Uterus (tissue), 4 donors: Measurements from ENCODE around the gene INPP5F. TPM values are rescaled to one million over a fixed set of nuclear protein-coding genes. Genes with fewer than 3 reads are reported as not detected.

Experiments
- DNase-seq, 2 donors: peaks; one replicate each; pipeline ENCODE4 v3.0.0-alpha.2; 2019 to 2020
- H3K27ac ChIP-seq, 2 donors: fragments of 200-600 bp; sonication (generic); 1 replicate in 1 of 2; 2 replicates in 1 of 2; pipeline ENCODE4 v1.5.1; 2016 to 2018
- H3K27me3 ChIP-seq, 2 donors: fragments of 200-600 bp; sonication (generic); one replicate each; pipeline ENCODE4 v1.5.1; 2018 to 2019; ENCODE audit warnings: control low read depth in 1 of 2
- H3K36me3 ChIP-seq, 2 donors: fragments of 200-600 bp; sonication (generic); one replicate each; pipeline ENCODE4 v1.5.1; 2019; ENCODE audit warnings: control low read depth in 1 of 2
- H3K4me1 ChIP-seq, 2 donors: fragments of 200-600 bp; sonication (generic); one replicate each; pipeline ENCODE4 v1.5.1; 2018 to 2019; ENCODE audit warnings: control low read depth in 1 of 2
- H3K4me3 ChIP-seq, 2 donors: fragments of 200-600 bp; sonication (generic); 1 replicate in 1 of 2; 2 replicates in 1 of 2; pipeline ENCODE4 v1.5.1; 2018 to 2019; ENCODE audit warnings: mild to moderate bottlenecking in 1 of 2
- H3K9me3 ChIP-seq, 2 donors: fragments of 200-600 bp; sonication (generic); one replicate each; pipeline ENCODE4 v1.5.1; 2019; ENCODE audit warnings: control low read depth in 1 of 2
- POLR2A ChIP-seq, 2 donors: fragments of 450-650 bp; IDR thresholded peaks; one replicate each; pipeline ENCODE4 v1.6.1; 2016; ENCODE audit warnings: antibody characterized with exemption in 2 of 2, mild to moderate bottlenecking in 1 of 2, moderate library complexity in 1 of 2
- intact Hi-C: fragments of 100-400 bp; cut with DNase I; formaldehyde crosslinking; loops from one replicate; pipeline ENCODE4 v1.15.1; 2023; ENCODE audit warnings: low total_unique reads
- total RNA-seq, 4 donors: library from RNA; depleted of rRNA in 3 of 4; stranded (reverse); fragments of >200 nt in 3 of 4; gene quantifications; one replicate each; pipeline versions ENCODE4 v1.1.0 to v1.2.4, GENCODE V29; 2014 to 2023
- TF ChIP-seq, protein P1 (sequence below), 4 experiments: fragments of 200-600 bp in 2 of 4; fragments of 450-650 bp in 2 of 4; sonication (generic) in 2 of 4; IDR thresholded peaks; one replicate each; pipeline ENCODE4 v1.5.1; 2016 to 2019; ENCODE audit warnings: antibody characterized with exemption in 4 of 4, mild to moderate bottlenecking in 2 of 4, moderate library complexity in 1 of 4
- donor health status: DM: yes; HTN: yes; CAD: no.

INPP5F gene
- total RNA-seq, 4 donors from 2014 or later = 14.3 to 67.3 (median 27.8) TPM

DNA sequence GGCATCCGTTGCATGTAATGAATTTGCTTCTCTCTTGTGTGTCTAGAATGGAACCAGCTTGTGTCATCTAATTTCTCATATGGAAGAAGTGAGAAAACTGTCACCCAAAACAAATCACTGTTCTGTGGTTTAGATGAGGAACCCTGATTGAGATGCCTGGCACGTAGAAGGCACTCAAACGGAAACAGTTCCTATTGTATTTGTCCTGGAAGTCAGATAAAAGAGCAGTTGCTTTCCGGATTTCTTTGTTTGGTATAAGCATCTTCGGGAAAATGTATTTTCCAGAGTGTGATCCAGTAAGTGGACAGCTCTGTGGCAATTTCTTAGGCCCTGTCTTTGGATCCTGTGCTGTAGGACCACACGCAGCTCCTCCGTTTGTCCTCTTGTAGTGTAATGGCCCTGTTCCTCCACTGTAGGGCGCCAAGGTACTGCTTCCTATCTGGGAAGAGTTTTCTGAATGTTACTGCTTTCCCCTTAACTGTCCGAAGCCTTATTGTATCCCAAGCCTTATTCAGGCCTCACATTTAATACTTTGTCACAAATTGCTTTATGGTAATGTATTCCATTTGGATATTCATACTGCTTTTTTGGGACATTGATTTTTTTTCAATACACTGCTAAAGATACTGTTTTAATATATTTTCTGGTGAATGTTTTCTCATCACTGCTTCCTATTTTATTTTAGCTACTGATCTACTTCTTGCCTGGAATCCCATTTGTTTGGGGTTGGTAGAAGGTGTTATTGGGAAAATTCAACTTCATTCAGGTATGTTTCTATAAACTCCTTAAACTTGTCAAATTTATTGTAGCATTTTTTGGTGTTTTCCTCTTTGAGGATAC lies 24.8 kb downstream of the INPP5F start:
- H3K9me3 ChIP-seq = no peaks in the 10 kb centered on the region
- TF ChIP-seq, protein P1, sequence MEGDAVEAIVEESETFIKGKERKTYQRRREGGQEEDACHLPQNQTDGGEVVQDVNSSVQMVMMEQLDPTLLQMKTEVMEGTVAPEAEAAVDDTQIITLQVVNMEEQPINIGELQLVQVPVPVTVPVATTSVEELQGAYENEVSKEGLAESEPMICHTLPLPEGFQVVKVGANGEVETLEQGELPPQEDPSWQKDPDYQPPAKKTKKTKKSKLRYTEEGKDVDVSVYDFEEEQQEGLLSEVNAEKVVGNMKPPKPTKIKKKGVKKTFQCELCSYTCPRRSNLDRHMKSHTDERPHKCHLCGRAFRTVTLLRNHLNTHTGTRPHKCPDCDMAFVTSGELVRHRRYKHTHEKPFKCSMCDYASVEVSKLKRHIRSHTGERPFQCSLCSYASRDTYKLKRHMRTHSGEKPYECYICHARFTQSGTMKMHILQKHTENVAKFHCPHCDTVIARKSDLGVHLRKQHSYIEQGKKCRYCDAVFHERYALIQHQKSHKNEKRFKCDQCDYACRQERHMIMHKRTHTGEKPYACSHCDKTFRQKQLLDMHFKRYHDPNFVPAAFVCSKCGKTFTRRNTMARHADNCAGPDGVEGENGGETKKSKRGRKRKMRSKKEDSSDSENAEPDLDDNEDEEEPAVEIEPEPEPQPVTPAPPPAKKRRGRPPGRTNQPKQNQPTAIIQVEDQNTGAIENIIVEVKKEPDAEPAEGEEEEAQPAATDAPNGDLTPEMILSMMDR (IDR thresholded peaks at IDR 0.05) = peak; percentile 84 to 95 (median 91)
- TF ChIP-seq POLR2A (IDR thresholded peaks at IDR 0.05) = no peak
- H3K4me3 ChIP-seq = no peak overlapping the region
- peak overlapping the region in 1 of 2 donors; percentile 2 for H3K27ac ChIP-seq
- no peaks in the 10 kb centered on the region for H3K27me3 ChIP-seq
- H3K4me1 ChIP-seq = peaks cover 0 to 4% of the 10 kb centered on the region in 2 donors
- intact Hi-C loops = loop anchor here (5.0 kb wide), 1 partner anchor 63 kb away; no protein-coding TSS in a partner anchor
- H3K36me3 ChIP-seq = no peaks in the 10 kb centered on the region
- DNase-seq = peak; percentile 77 to 81

DNA sequence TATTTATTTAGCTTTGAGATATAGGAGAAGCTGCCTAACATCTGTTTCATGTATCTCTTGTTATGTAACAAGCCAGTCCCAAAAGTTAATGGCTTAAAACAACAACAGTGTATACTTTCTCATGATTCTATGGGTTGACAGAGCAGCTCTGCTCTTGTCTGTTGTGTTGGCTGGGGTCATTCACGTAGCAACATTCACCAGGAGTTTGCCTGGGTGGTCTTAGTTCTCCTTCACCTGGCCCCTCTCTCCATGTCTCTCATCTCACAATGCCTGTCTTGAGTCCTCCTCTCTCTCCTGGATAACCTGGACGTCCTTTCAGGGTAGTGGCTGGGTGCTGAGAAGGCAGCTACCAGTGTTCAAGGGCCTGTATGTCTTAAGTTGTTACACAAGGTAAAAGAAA lies 27.5 kb downstream of the INPP5F start:
- H3K36me3 ChIP-seq = no peaks in the 10 kb centered on the region
- no peaks in the 10 kb centered on the region for H3K9me3 ChIP-seq
- no peak overlapping the region for H3K4me3 ChIP-seq
- no peak for TF ChIP-seq POLR2A (IDR thresholded peaks at IDR 0.05)
- TF ChIP-seq, protein P1 (IDR thresholded peaks at IDR 0.05) = no peak
- peaks cover 0 to 4% of the 10 kb centered on the region in 2 donors for H3K4me1 ChIP-seq
- no peaks in the 10 kb centered on the region for H3K27me3 ChIP-seq
- intact Hi-C loops = loop anchor here (5.0 kb wide), 1 partner anchor 66 kb away; no protein-coding TSS in a partner anchor
- H3K27ac ChIP-seq = peak overlapping the region in 1 of 2 donors; percentile 52
- no peak for DNase-seq

DNA sequence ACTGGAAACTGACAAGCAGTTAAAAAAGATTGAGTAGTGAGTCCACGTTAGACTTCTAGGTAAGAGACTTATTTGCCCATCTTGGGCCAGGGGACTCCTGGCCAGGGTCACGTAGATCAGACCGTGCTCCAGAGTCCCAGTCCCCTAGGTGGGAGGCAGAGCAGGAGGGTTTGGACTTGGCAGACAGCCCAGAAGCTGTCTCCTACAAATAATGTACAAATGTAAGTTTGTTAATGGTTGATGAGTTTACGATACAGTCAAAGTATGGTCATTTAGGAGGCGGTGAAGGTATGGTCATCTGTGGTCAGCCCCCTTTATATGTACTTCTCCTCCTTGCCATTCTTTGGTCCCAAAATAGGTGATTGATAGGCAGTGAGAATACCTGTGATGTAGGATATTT lies 28.2 kb downstream of the INPP5F start:
- TF ChIP-seq, protein P1 (IDR thresholded peaks at IDR 0.05) = no peak
- no peak for TF ChIP-seq POLR2A (IDR thresholded peaks at IDR 0.05)

DNA sequence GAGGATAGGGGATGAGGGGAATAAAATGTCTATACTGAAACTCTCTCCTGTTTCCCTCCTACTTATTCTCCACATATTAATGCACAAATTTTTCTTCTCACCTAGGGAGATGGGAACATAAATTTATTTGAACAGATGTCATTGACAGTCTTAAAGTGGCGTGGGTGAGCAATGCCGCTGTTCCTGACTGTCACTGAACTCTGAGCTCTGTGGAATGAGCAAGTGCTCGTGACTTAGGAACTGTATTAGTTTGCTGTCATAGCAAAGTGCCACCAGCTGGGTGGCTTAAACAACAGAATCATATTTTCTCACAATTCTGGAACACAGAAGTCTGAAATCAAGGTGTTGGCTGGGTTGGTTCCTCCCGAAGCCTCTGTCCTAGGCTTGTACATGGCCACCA lies 29.1 kb downstream of the INPP5F start:
- intact Hi-C loops = loop anchor here (5.0 kb wide), 1 partner anchor 68 kb away; no protein-coding TSS in a partner anchor
- H3K27ac ChIP-seq = peak overlapping the region in 1 of 2 donors; percentile 52
- TF ChIP-seq, protein P1 (IDR thresholded peaks at IDR 0.05) = no peak
- TF ChIP-seq POLR2A (IDR thresholded peaks at IDR 0.05) = no peak

More for the DNA sequence above, 28.2 kb downstream of the INPP5F start:
- Histone ChIP-seq H3K4me1 (peaks cover 0 to 4% of the 10 kb centered on the region in 2 donors), H3K9me3 (no peaks in the 10 kb centered on the region), H3K36me3 (no peaks in the 10 kb centered on the region), H3K4me3 (no peak overlapping the region), H3K27me3 (no peaks in the 10 kb centered on the region), H3K27ac (peak overlapping the region; percentile 9 to 52)
- intact Hi-C loops = loop anchor here (5.0 kb wide), 1 partner anchor 67 kb away; no protein-coding TSS in a partner anchor
- DNase-seq = no peak

DNA sequence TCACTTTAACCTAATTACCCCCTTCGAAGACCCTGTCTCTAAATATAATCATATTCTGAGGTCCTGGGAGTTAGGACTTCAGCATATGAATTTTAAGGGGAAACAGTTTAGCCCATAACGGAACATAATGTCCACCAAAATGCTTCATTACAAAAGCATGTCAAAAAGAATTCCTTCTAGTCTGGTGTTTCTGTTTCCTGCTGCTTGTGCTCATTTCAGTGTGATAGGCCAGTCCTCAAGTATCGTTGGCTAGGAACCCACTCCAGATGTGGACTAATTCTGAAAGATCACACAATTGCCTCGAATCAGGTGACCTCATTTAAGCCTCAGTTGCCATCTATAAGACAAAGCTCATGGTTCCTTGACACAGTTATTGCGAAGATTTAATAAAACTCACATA lies 29.6 kb downstream of the INPP5F start:
- no peaks in the 10 kb centered on the region for H3K36me3 ChIP-seq
- H3K27ac ChIP-seq = peak overlapping the region in 1 of 2 donors; percentile 52
- H3K9me3 ChIP-seq = no peaks in the 10 kb centered on the region
- DNase-seq = no peak
- H3K4me3 ChIP-seq = no peak overlapping the region
- H3K4me1 ChIP-seq = peaks cover 0 to 4% of the 10 kb centered on the region in 2 donors
- no peaks in the 10 kb centered on the region for H3K27me3 ChIP-seq
- TF ChIP-seq, protein P1 (IDR thresholded peaks at IDR 0.05) = no peak
- TF ChIP-seq POLR2A (IDR thresholded peaks at IDR 0.05) = no peak
- intact Hi-C loops = no loop called here

More for the DNA sequence above, 29.1 kb downstream of the INPP5F start:
- Histone ChIP-seq H3K27me3 (no peaks in the 10 kb centered on the region), H3K4me3 (no peak overlapping the region), H3K36me3 (no peaks in the 10 kb centered on the region), H3K4me1 (peaks cover 0 to 4% of the 10 kb centered on the region in 2 donors), H3K9me3 (no peaks in the 10 kb centered on the region)
- no peak for DNase-seq
